ENCODE results near the gene SPEG.

- TF ChIP-seq CTCF (IDR thresholded peaks at IDR 0.05) = no peak
- TF ChIP-seq RAD21 (conservative IDR thresholded peaks at IDR 0.05 in 1 of 2, IDR thresholded peaks at IDR 0.05 in 1 of 2) = no peak
- no peak for TF ChIP-seq RFX5 (IDR thresholded peaks at IDR 0.05)
- TF ChIP-seq PBX3 (IDR thresholded peaks at IDR 0.05) = no peak
- no peak for TF ChIP-seq HES2 (IDR thresholded peaks at IDR 0.05)
- no peak for TF ChIP-seq JUNB (IDR thresholded peaks at IDR 0.05)
- no peak for TF ChIP-seq MAZ (IDR thresholded peaks at IDR 0.05; ENCODE audit: borderline replicate concordance, low read depth, low read length)
- no peak for TF ChIP-seq CHD2 (IDR thresholded peaks at IDR 0.05; ENCODE audit: low read length, partially characterized antibody)
Observed at GRCh38 chr2:219508971-219509779, 74.5 kb downstream of the SPEG start.

Data from A549 (cell line).